ENCODE data around the gene SLCO4C1.

Gene SLCO4C1

GRCh38 chr5:102289251-102289899 is 6.7 kb downstream of the SLCO4C1 start (continued):
- TF ChIP-seq PATZ1 (CRISPR knock-in tag; IDR thresholded peaks at IDR 0.05; ENCODE audit: borderline replicate concordance) (no peak), RARB (CRISPR knock-in tag; IDR thresholded peaks at IDR 0.05) (no peak)

- no peak for TF ChIP-seq CSRNP3 (CRISPR knock-in tag; IDR thresholded peaks at IDR 0.05)
- no peak for TF ChIP-seq GLIS3 (CRISPR knock-in tag; IDR thresholded peaks at IDR 0.05)
- TF ChIP-seq ZFP30 (CRISPR knock-in tag; IDR thresholded peaks at IDR 0.05), result no peak
- no peak for TF ChIP-seq CREB5 (CRISPR knock-in tag; IDR thresholded peaks at IDR 0.05; ENCODE audit: low read depth)
- TF ChIP-seq ARNTL (CRISPR knock-in tag; IDR thresholded peaks at IDR 0.05; ENCODE audit: borderline replicate concordance, low read depth), result no peak
- no peak for TF ChIP-seq ZC3H10 (CRISPR knock-in tag; IDR thresholded peaks at IDR 0.05)
- no peak for TF ChIP-seq ISL1 (CRISPR knock-in tag; IDR thresholded peaks at IDR 0.05)
- no peak for TF ChIP-seq BACH2 (CRISPR knock-in tag; IDR thresholded peaks at IDR 0.05; ENCODE audit: borderline replicate concordance)
- no peak for TF ChIP-seq TSHZ2 (CRISPR knock-in tag; IDR thresholded peaks at IDR 0.05)
- no peak for TF ChIP-seq POU6F1 (CRISPR knock-in tag; IDR thresholded peaks at IDR 0.05; ENCODE audit: borderline replicate concordance, low read depth)
- TF ChIP-seq RARB (CRISPR knock-in tag; IDR thresholded peaks at IDR 0.05), result no peak
- no peak for TF ChIP-seq PPARA (CRISPR knock-in tag; IDR thresholded peaks at IDR 0.05; ENCODE audit: borderline replicate concordance)
- no peak for TF ChIP-seq CSDC2 (CRISPR knock-in tag; IDR thresholded peaks at IDR 0.05)
- TF ChIP-seq ZNF8 (CRISPR knock-in tag; IDR thresholded peaks at IDR 0.05), result no peak
- TF ChIP-seq OSR1 (CRISPR knock-in tag; IDR thresholded peaks at IDR 0.05), result no peak
- TF ChIP-seq ZNF565 (CRISPR knock-in tag; conservative IDR thresholded peaks at IDR 0.05; ENCODE audit: low read depth), result no peak
- no peak for TF ChIP-seq TOX (CRISPR knock-in tag; IDR thresholded peaks at IDR 0.05; ENCODE audit: borderline replicate concordance)
- TF ChIP-seq ESRRG (CRISPR knock-in tag; IDR thresholded peaks at IDR 0.05), result no peak
- no peak for TF ChIP-seq ZNF70 (CRISPR knock-in tag; IDR thresholded peaks at IDR 0.05)
- ATAC-seq, result no peak
These were observed 7.5 kb downstream of the SLCO4C1 start for GRCh38 chr5:102288630-102289029.

GRCh38 chr5:102286476-102286875 is 9.6 kb downstream of the SLCO4C1 start:
- ATAC-seq, result no peak
- TF ChIP-seq CSRNP3 (CRISPR knock-in tag; IDR thresholded peaks at IDR 0.05) (no peak), TCF4 (CRISPR knock-in tag; IDR thresholded peaks at IDR 0.05; ENCODE audit: borderline replicate concordance) (no peak), ZC3H10 (CRISPR knock-in tag; IDR thresholded peaks at IDR 0.05) (no peak), POU6F1 (CRISPR knock-in tag; IDR thresholded peaks at IDR 0.05; ENCODE audit: borderline replicate concordance, low read depth) (no peak), ZFP3 (CRISPR knock-in tag; IDR thresholded peaks at IDR 0.05) (no peak), ZNF565 (CRISPR knock-in tag; conservative IDR thresholded peaks at IDR 0.05; ENCODE audit: low read depth) (no peak), TOX (CRISPR knock-in tag; IDR thresholded peaks at IDR 0.05; ENCODE audit: borderline replicate concordance) (no peak), ZNF8 (CRISPR knock-in tag; IDR thresholded peaks at IDR 0.05) (no peak), ARNTL (CRISPR knock-in tag; IDR thresholded peaks at IDR 0.05; ENCODE audit: borderline replicate concordance, low read depth) (no peak), PPARA (CRISPR knock-in tag; IDR thresholded peaks at IDR 0.05; ENCODE audit: borderline replicate concordance) (no peak), CREB5 (CRISPR knock-in tag; IDR thresholded peaks at IDR 0.05; ENCODE audit: low read depth) (no peak), RARB (CRISPR knock-in tag; IDR thresholded peaks at IDR 0.05) (no peak), GLIS3 (CRISPR knock-in tag; IDR thresholded peaks at IDR 0.05) (no peak), OSR1 (CRISPR knock-in tag; IDR thresholded peaks at IDR 0.05) (no peak), ESRRG (CRISPR knock-in tag; IDR thresholded peaks at IDR 0.05) (no peak)
